ENCODE data around the gene GPATCH8. TPM values are rescaled to one million over a fixed set of nuclear protein-coding genes. Genes with fewer than 3 reads are reported as not detected.
A peak's percentile ranks its signal among the peaks of the same experiment; 100 is the strongest.

GPATCH8 gene
- polyA plus RNA-seq, 1 experiment: 13.7 TPM

DNA sequence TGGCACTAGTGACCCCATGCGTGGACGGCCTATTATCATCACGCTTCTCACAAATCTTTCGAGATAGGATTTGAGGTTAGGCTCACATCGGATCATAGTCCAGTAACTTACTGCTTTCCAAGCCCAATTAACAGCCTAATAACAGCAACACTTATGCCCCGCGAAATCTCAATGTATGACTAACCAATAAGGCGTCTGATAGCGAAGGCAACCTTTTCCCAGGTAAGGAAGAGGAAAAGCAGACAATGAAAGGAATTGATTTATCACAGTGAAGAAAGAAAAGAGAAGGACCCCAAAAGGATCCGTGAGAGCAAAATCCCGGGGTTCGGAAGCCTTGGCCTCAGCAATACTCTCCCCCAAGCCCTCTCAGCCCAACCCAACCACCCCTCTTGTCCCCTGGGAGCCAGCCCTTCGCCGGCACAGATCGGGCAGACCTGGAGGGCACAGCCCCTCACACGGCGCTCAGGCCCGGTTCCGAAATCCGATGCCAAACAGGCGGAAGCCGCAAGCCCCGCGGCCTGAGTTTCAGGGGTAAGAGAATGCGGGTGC, 534 bp downstream of the GPATCH8 start:
- Histone ChIP-seq H3K27me3 (ENCODE audit: control insufficient read depth, insufficient read depth, low read length) (no peaks in the 10 kb centered on the region), H3K36me3 (ENCODE audit: control insufficient read depth, insufficient read depth, low read length) (no peaks in the 10 kb centered on the region), H3K4me3 (ENCODE audit: low read depth, low read length) (peak overlapping the region; percentile 72)
- ChIA-PET POLR2A (no interaction called here), CTCF (interaction anchor here (1.0 to 1.2 kb wide), 3 partner anchors 96 to 171 kb away, joined by 3 to 4 read pairs (median 4); partner anchors contain the start of gene FAM171A2)
- TF ChIP-seq, protein P1, sequence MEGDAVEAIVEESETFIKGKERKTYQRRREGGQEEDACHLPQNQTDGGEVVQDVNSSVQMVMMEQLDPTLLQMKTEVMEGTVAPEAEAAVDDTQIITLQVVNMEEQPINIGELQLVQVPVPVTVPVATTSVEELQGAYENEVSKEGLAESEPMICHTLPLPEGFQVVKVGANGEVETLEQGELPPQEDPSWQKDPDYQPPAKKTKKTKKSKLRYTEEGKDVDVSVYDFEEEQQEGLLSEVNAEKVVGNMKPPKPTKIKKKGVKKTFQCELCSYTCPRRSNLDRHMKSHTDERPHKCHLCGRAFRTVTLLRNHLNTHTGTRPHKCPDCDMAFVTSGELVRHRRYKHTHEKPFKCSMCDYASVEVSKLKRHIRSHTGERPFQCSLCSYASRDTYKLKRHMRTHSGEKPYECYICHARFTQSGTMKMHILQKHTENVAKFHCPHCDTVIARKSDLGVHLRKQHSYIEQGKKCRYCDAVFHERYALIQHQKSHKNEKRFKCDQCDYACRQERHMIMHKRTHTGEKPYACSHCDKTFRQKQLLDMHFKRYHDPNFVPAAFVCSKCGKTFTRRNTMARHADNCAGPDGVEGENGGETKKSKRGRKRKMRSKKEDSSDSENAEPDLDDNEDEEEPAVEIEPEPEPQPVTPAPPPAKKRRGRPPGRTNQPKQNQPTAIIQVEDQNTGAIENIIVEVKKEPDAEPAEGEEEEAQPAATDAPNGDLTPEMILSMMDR (IDR thresholded peaks at IDR 0.05; ENCODE audit: insufficient read depth, low read depth, low read length): no peak
- DNase-seq (ENCODE audit: low read depth): no peak

DNA sequence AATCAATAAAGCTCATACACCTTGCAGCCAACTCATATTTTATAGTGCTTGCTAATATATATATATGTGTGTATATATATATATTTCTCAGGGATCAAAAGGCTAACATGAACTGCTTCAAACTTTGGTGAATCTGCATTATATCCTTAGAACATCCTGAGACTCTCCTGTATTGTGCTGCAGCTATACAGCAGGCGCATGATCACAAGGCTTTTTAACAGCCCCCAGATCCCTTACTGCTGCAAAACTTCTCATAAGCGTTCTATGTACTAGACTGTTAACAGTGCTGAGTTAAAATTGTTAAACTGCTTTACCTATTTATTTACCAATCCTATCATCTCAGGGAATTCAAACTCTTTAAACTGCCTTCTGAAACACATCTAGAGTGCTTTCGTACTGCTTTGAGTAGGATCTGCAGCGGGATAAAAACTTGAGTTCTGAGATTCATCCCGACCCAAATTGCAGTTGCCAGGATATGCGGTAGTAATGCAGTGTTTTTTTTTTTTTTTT, 1.3 kb downstream of the GPATCH8 start:
- H3K4me3 ChIP-seq (ENCODE audit: low read depth, low read length): peak overlapping the region; percentile 72
- CTCF ChIA-PET: interaction anchor here (0.8 kb wide), 1 partner anchor 21 kb away, joined by 3 read pairs; no protein-coding TSS in a partner anchor
- POLR2A ChIA-PET: no interaction called here
- no peaks in the 10 kb centered on the region for H3K27me3 ChIP-seq (ENCODE audit: control insufficient read depth, insufficient read depth, low read length)
- TF ChIP-seq, protein P1 (IDR thresholded peaks at IDR 0.05; ENCODE audit: insufficient read depth, low read depth, low read length): no peak
- H3K36me3 ChIP-seq (ENCODE audit: control insufficient read depth, insufficient read depth, low read length): no peaks in the 10 kb centered on the region
- no peak for DNase-seq (ENCODE audit: low read depth)

DNA sequence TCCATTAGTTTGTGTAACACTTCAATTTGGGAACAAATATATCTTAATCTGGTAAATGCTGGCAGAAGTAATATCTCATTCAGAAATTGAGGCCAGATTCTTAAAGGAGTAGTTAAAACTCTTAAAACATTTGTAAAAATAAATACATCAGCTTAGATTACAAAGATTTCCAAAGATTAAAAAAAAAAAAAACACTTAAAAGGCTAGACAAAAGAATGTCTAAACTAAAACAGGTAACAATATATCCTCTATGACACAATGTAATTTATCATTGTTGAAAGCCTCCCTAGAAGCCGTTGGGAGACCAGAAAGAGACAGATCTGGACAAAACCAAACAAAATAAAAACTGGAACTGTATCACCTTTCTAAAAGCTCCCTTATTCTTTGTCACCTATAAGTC, 3.5 kb downstream of the GPATCH8 start:
- ChIA-PET POLR2A (no interaction called here), CTCF (interaction anchor here (1.2 kb wide), 1 partner anchor 136 kb away, joined by 3 read pairs; the partner anchor contains the start of gene FAM171A2)

DNA sequence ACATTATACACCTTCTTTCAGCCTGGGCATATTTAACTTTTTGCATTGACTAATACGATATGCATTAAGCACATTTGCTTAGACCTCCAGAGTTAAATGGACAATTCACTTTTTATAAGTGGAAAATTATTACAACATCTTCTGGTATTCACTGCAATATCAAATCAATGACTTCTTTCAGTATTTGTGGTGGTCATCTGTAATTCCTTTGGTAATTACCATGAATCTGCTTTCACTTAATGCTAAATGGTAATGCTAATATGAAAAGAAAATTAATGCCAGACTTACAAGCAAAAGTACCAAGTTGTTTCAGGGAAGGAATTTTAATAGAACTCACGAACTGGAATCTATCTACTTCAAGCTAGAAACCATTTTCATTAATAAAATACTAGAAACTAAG, 6.4 kb downstream of the GPATCH8 start:
- no peaks in the 10 kb centered on the region for H3K27me3 ChIP-seq (ENCODE audit: control insufficient read depth, insufficient read depth, low read length)
- DNase-seq (ENCODE audit: low read depth): peak; percentile 38
- TF ChIP-seq, protein P1 (IDR thresholded peaks at IDR 0.05; ENCODE audit: insufficient read depth, low read depth, low read length): no peak
- CTCF ChIA-PET: interaction anchor here (1.2 kb wide), 1 partner anchor 175 kb away, joined by 3 read pairs; no protein-coding TSS in a partner anchor
- no peaks in the 10 kb centered on the region for H3K36me3 ChIP-seq (ENCODE audit: control insufficient read depth, insufficient read depth, low read length)
- no peak overlapping the region for H3K4me3 ChIP-seq (ENCODE audit: low read depth, low read length)
- POLR2A ChIA-PET: no interaction called here

More for the DNA sequence above, 3.5 kb downstream of the GPATCH8 start:
- Histone ChIP-seq H3K27me3 (ENCODE audit: control insufficient read depth, insufficient read depth, low read length) (no peaks in the 10 kb centered on the region), H3K4me3 (ENCODE audit: low read depth, low read length) (no peak overlapping the region), H3K36me3 (ENCODE audit: control insufficient read depth, insufficient read depth, low read length) (no peaks in the 10 kb centered on the region)
- DNase-seq (ENCODE audit: low read depth): no peak
- TF ChIP-seq, protein P1 (IDR thresholded peaks at IDR 0.05; ENCODE audit: insufficient read depth, low read depth, low read length): no peak

DNA sequence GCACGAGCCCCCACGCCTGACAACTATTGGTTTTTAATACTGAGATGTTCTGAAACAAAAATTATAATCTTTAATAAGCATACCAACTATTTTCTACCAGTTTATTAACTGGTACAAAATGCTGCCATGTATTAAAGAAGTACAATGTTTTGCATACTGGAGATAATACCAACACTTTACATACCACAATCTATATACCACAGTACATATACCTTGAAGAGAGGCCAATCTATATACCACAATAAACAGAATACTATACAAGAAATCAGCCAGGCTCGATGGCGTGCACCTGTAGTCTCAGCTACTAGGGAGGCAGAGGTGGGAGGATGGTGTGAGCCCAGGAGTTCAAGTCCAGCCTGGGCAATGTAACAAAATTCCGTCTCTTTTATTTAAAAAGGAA, 9.9 kb downstream of the GPATCH8 start:
- CTCF ChIA-PET: no interaction called here
- no peaks in the 10 kb centered on the region for H3K36me3 ChIP-seq (ENCODE audit: control insufficient read depth, insufficient read depth, low read length)
- TF ChIP-seq, protein P1 (IDR thresholded peaks at IDR 0.05; ENCODE audit: insufficient read depth, low read depth, low read length): no peak

More for the DNA sequence above, 9.9 kb downstream of the GPATCH8 start:
- POLR2A ChIA-PET: no interaction called here
- no peaks in the 10 kb centered on the region for H3K27me3 ChIP-seq (ENCODE audit: control insufficient read depth, insufficient read depth, low read length)
- H3K4me3 ChIP-seq (ENCODE audit: low read depth, low read length): no peak overlapping the region
- no peak for DNase-seq (ENCODE audit: low read depth)

All from BJ (cell line).